Measurements from ENCODE around the gene MEF2B.

Gene MEF2B

DNA sequence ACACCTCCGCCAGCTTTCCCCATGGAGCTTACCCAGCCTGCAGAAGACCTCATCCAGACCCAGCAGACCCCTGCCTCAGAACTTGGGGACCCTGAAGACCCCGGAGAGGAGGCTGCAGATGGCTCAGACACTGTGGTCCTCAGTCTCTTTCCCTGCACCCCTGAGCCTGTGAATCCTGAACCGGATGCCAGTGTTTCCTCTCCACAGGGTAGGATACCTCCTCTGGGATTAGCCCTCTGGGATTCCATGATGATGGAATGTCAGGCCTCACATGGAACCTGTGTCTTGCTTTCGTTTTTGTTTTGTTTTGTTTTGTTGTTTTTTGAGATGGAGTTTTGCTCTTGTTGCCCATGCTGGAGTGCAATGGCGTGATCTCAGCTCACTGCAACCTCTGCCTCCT, 23.9 kb upstream of the MEF2B start:
- Histone ChIP-seq H3K27ac (ENCODE audit: insufficient read depth in 1 of 2, low read depth in 1 of 2, low read length in 2 of 2, poor library complexity in 1 of 2, severe bottlenecking in 2 of 2) (no peak overlapping the region), H3K36me3 (ENCODE audit: control insufficient read depth in 4 of 4, insufficient read depth in 4 of 4, low read length in 3 of 4) (peaks cover 15 to 27% (median 18%) of the 10 kb centered on the region in 4 experiments), H3K4me1 (ENCODE audit: control extremely low read depth in 1 of 4, control insufficient read depth in 4 of 4, insufficient read depth in 4 of 4, low read length in 3 of 4) (peaks cover 9 to 31% (median 21%) of the 10 kb centered on the region in 4 experiments), H3K4me3 (ENCODE audit: control insufficient read depth in 1 of 7, extremely low read depth in 1 of 7, insufficient read depth in 4 of 7, low read depth in 2 of 7, low read length in 6 of 7) (peak overlapping the region in 4 of 7 experiments; percentile 4 to 99 (median 76)), H3K27me3 (replicated peaks in 2 of 5; ENCODE audit: control insufficient read depth in 4 of 5, insufficient read depth in 5 of 5, low read length in 4 of 5) (no peaks in the 10 kb centered on the region), H3K9me3 (ENCODE audit: control extremely low read depth in 1 of 5, control insufficient read depth in 4 of 5, insufficient read depth in 2 of 5, low read depth in 1 of 5, low read length in 4 of 5) (no peaks in the 10 kb centered on the region)
- ChIA-PET POLR2A (no interaction called here), CTCF (interaction anchor here (0.8 to 3.0 kb wide), 2 partner anchors 8 to 19 kb away, joined by 4 to 19 read pairs; partner anchors contain the start of gene NR2C2AP)
- no peak for DNase-seq
- 100% methylated on average over 4 of the region's 5 CpGs for WGBS (ENCODE audit: insufficient coverage)

DNA sequence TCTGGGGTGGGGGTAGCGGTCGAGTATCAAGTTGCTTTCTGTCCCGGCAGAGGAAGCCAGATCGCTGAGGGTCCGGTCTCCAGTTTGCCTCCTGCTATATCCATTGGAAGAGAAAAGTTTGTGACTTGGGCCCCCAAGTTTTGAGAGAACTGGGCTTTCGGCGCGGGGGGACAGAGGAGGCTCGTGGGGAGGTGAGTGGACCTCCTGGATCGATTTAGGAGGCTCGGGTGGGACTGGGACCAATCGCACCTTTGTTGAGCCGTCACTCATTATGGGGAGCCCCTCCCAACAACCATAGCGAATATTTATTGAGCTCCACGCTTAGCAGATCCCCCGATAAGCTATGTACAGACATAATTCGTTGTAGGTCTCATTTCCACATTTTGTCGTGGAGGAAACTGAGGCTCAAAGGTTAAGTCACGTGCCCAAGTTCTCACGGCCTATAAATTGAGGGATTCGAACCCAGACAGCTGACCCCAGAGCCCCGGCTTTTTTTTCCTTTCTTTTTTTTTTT, 22.9 kb upstream of the MEF2B start:
- 0% methylated on average over 12 of the region's 22 CpGs for WGBS (ENCODE audit: insufficient coverage)
- H3K9me3 ChIP-seq (ENCODE audit: control extremely low read depth in 1 of 5, control insufficient read depth in 4 of 5, insufficient read depth in 2 of 5, low read depth in 1 of 5, low read length in 4 of 5) = no peaks in the 10 kb centered on the region
- H3K27me3 ChIP-seq (replicated peaks in 2 of 5; ENCODE audit: control insufficient read depth in 4 of 5, insufficient read depth in 5 of 5, low read length in 4 of 5) = no peaks in the 10 kb centered on the region
- peaks cover 9 to 31% (median 21%) of the 10 kb centered on the region in 4 experiments for H3K4me1 ChIP-seq (ENCODE audit: control extremely low read depth in 1 of 4, control insufficient read depth in 4 of 4, insufficient read depth in 4 of 4, low read length in 3 of 4)
- H3K4me3 ChIP-seq (ENCODE audit: control insufficient read depth in 1 of 7, extremely low read depth in 1 of 7, insufficient read depth in 4 of 7, low read depth in 2 of 7, low read length in 6 of 7) = peak overlapping the region; percentile 80 to 99 (median 95)
- peak overlapping the region; percentile 40 to 99 for H3K27ac ChIP-seq (ENCODE audit: insufficient read depth in 1 of 2, low read depth in 1 of 2, low read length in 2 of 2, poor library complexity in 1 of 2, severe bottlenecking in 2 of 2)
- H3K36me3 ChIP-seq (ENCODE audit: control insufficient read depth in 4 of 4, insufficient read depth in 4 of 4, low read length in 3 of 4) = peaks cover 6 to 18% (median 10%) of the 10 kb centered on the region in 4 experiments
- ChIA-PET CTCF (interaction anchor here (3.0 kb wide), 1 partner anchor 9 kb away, joined by 19 read pairs; the partner anchor contains the start of gene NR2C2AP), POLR2A (interaction anchor here (1.8 kb wide), 1 partner anchor 10 kb away, joined by 4 read pairs; the partner anchor contains the start of gene NR2C2AP)
- DNase-seq = peak in 2 of 3 donors; percentile 47 to 63

DNA sequence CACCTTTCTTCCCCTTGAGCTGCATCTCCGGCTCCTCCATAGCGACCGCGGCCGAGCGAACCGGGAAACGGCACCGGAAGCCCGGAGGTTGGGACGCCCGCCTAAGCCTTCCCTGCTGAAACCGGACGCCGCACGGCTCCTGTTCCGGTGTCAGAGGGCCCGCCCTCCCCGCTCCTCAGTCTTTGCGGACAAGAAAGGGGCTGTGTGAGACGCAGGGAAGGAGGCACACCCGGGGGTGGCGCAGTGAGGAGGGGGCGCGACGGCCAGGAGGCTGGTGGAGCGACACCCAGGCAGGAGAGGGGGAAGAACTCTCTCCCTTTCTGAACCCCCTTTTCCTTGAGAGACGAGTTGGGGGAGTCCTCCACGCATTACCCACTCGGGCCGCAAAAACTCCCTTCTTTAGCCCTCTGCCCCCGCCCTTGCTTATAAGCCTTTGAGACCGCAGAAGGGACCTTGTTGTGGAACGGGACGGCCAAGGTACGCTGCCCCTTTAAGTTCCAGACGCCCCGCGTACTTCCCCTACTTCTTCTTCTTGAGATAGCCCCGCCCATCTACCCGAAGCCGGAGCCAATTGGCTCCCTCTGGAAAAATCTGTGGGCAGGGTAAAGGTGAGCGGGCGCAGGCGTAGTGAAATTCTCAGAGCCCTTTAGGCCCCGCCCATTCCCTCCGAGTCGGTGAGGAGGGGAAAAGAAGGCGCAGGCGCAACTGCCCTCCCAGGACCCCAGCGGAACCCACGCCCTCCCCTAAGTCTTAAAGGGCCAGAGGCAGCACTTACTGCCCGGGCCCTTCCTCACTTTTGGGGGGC, 22.2 kb upstream of the MEF2B start, which contains the start of the genes BORCS8 and RFXANK:
Gene BORCS8 (minus strand): TSS at position 75 of the 805 bp plus-strand sequence. CDS start 35 bp downstream, at position 40.
Gene RFXANK (plus strand): TSS at position 181 of the 805 bp plus-strand sequence. CDS start 1,689 bp downstream, outside the sequence.
- peaks cover 9 to 31% (median 21%) of the 10 kb centered on the region in 4 experiments for H3K4me1 ChIP-seq (ENCODE audit: control extremely low read depth in 1 of 4, control insufficient read depth in 4 of 4, insufficient read depth in 4 of 4, low read length in 3 of 4)

DNA sequence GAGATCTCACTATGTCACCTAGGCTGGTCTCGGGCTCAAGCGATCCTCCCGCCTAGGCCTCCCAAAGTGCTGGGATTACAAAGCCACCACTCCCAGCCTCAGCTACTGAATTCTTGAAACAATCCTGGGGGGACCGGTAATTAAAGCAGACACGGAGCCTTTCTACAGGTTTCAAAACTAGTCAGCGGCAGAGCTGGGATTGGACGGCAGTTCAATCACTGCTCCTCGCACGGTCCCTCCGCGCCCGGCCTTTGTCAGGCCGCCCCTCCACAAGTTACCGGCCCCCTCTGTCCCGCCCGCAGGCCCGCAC, 21.7 kb upstream of the MEF2B start:
- POLR2A ChIA-PET = interaction anchor here (1.8 kb wide), 1 partner anchor 12 kb away, joined by 4 read pairs; the partner anchor contains the start of gene NR2C2AP
- peak overlapping the region; percentile 97 to 99 for H3K27ac ChIP-seq (ENCODE audit: insufficient read depth in 1 of 2, low read depth in 1 of 2, low read length in 2 of 2, poor library complexity in 1 of 2, severe bottlenecking in 2 of 2)
- no peak for DNase-seq
- CTCF ChIA-PET = interaction anchor here (1.6 to 3.0 kb wide), 2 partner anchors 10 to 17 kb away, joined by 5 to 19 read pairs; partner anchors contain the start of gene NR2C2AP
- H3K27me3 ChIP-seq (replicated peaks in 2 of 5; ENCODE audit: control insufficient read depth in 4 of 5, insufficient read depth in 5 of 5, low read length in 4 of 5) = no peaks in the 10 kb centered on the region
- peak overlapping the region; percentile 80 to 99 (median 98) for H3K4me3 ChIP-seq (ENCODE audit: control insufficient read depth in 1 of 7, extremely low read depth in 1 of 7, insufficient read depth in 4 of 7, low read depth in 2 of 7, low read length in 6 of 7)
- H3K4me1 ChIP-seq (ENCODE audit: control extremely low read depth in 1 of 4, control insufficient read depth in 4 of 4, insufficient read depth in 4 of 4, low read length in 3 of 4) = peaks cover 9 to 33% (median 21%) of the 10 kb centered on the region in 4 experiments
- peaks cover 0 to 4% (median 2%) of the 10 kb centered on the region in 5 experiments for H3K9me3 ChIP-seq (ENCODE audit: control extremely low read depth in 1 of 5, control insufficient read depth in 4 of 5, insufficient read depth in 2 of 5, low read depth in 1 of 5, low read length in 4 of 5)
- 0% methylated on average over 17 of the region's 17 CpGs for WGBS (ENCODE audit: insufficient coverage)
- peaks cover 2 to 13% (median 4%) of the 10 kb centered on the region in 4 experiments for H3K36me3 ChIP-seq (ENCODE audit: control insufficient read depth in 4 of 4, insufficient read depth in 4 of 4, low read length in 3 of 4)

More for the DNA sequence above, 22.2 kb upstream of the MEF2B start, which contains the start of the genes BORCS8 and RFXANK:
- POLR2A ChIA-PET = interaction anchor here (1.8 kb wide), 1 partner anchor 11 kb away, joined by 4 read pairs; the partner anchor contains the start of gene NR2C2AP
- DNase-seq = peak; percentile 99
- 0% methylated on average over 40 of the region's 53 CpGs for WGBS (ENCODE audit: insufficient coverage)
- CTCF ChIA-PET = interaction anchor here (1.6 to 3.0 kb wide), 2 partner anchors 10 to 18 kb away, joined by 5 to 19 read pairs; partner anchors contain the start of gene NR2C2AP
- H3K36me3 ChIP-seq (ENCODE audit: control insufficient read depth in 4 of 4, insufficient read depth in 4 of 4, low read length in 3 of 4) = peaks cover 6 to 15% (median 8%) of the 10 kb centered on the region in 4 experiments
- no peaks in the 10 kb centered on the region for H3K9me3 ChIP-seq (ENCODE audit: control extremely low read depth in 1 of 5, control insufficient read depth in 4 of 5, insufficient read depth in 2 of 5, low read depth in 1 of 5, low read length in 4 of 5)
- H3K4me3 ChIP-seq (ENCODE audit: control insufficient read depth in 1 of 7, extremely low read depth in 1 of 7, insufficient read depth in 4 of 7, low read depth in 2 of 7, low read length in 6 of 7) = peak within 1 kb of the TSS; percentile 80 to 99 (median 98)
- H3K27me3 ChIP-seq (replicated peaks in 2 of 5; ENCODE audit: control insufficient read depth in 4 of 5, insufficient read depth in 5 of 5, low read length in 4 of 5) = no peaks in the 10 kb centered on the region
- H3K27ac ChIP-seq (ENCODE audit: insufficient read depth in 1 of 2, low read depth in 1 of 2, low read length in 2 of 2, poor library complexity in 1 of 2, severe bottlenecking in 2 of 2) = peak within 1 kb of the TSS; percentile 97 to 99

DNA sequence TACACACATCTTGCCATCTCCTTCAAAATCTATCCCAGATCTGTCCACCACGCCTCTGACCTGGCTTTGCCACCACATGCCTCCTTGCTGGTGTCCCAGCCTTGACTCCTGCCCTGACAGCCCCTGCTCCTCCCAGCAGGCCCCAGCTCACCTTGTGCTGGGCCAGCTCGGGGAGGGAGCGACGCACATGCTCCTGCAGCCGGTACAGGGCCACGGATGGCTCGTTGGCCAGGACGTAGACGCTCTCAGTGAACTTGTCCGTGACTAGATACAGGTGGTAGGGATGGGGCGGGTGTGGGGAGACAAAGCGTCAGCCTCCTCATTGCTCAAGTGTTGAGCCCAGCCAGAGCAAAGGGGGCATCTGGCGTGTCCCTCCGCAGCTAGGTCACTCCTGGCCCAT, 16.7 kb upstream of the MEF2B start:
- Histone ChIP-seq H3K4me3 (ENCODE audit: control insufficient read depth in 1 of 7, extremely low read depth in 1 of 7, insufficient read depth in 4 of 7, low read depth in 2 of 7, low read length in 6 of 7) (no peak overlapping the region), H3K36me3 (ENCODE audit: control insufficient read depth in 4 of 4, insufficient read depth in 4 of 4, low read length in 3 of 4) (peaks cover 0 to 27% (median 20%) of the 10 kb centered on the region in 4 experiments), H3K9me3 (ENCODE audit: control extremely low read depth in 1 of 5, control insufficient read depth in 4 of 5, insufficient read depth in 2 of 5, low read depth in 1 of 5, low read length in 4 of 5) (peaks cover 0 to 13% (median 2%) of the 10 kb centered on the region in 5 experiments), H3K27me3 (replicated peaks in 2 of 5; ENCODE audit: control insufficient read depth in 4 of 5, insufficient read depth in 5 of 5, low read length in 4 of 5) (no peaks in the 10 kb centered on the region), H3K27ac (ENCODE audit: insufficient read depth in 1 of 2, low read depth in 1 of 2, low read length in 2 of 2, poor library complexity in 1 of 2, severe bottlenecking in 2 of 2) (no peak overlapping the region), H3K4me1 (ENCODE audit: control extremely low read depth in 1 of 4, control insufficient read depth in 4 of 4, insufficient read depth in 4 of 4, low read length in 3 of 4) (peaks cover 7 to 18% (median 13%) of the 10 kb centered on the region in 4 experiments)
- ChIA-PET POLR2A (no interaction called here), CTCF (interaction anchor here (1.0 to 6.9 kb wide), 2 partner anchors 12 to 304 kb away, joined by 3 to 39 read pairs; no protein-coding TSS in a partner anchor)
- WGBS (ENCODE audit: insufficient coverage) = 92% methylated on average over 14 of the region's 14 CpGs
- no peak for DNase-seq

DNA sequence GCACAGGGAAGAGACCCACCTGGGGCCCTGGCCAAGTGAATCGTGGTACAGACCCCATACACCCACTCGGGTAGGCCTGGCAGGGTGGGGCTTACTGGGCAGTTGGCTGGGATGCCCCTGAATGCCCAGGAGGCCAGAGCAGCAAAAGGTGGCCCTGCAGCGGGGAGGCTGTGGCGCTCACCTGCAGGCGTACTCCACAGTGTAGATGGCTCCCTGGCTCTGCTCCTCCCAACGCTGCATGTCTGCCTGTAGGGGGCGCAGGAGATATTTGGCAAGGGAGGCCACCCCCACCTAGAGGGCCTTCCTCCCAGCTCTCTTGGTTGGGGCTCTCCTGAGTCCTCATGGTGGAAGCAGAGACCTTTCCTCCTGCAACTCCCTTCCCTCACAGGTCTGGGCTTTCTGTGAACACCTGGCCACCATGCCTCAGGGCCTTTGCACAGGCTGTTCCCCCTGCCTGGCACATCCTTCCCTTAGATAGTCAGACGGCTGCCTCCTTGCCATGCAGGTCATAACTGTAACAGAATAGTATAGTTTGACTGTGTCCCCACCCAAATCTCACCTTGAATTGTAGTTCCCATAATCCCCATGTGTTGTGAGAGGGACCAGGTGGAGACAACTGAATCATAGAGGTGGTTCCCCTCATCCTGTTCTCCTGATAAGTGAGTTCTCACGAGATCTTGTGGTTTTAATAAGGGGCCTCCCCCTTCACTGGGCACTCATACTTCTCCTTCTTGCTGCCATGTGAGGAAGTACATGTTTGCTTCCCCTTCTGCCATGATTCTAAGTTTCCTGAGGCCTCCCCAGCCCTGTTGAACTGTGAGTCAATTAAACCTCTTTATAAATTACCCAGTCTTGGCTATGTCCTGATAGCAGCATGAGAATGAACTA, 16.0 kb upstream of the MEF2B start:
- peak; percentile 29 to 74 (median 63) for DNase-seq
- 89% methylated on average over 8 of the region's 9 CpGs for WGBS (ENCODE audit: insufficient coverage)

More for the DNA sequence above, 16.0 kb upstream of the MEF2B start:
- ChIA-PET POLR2A (no interaction called here), CTCF (interaction anchor here (0.6 to 6.9 kb wide), 3 partner anchors 9 to 305 kb away, joined by 3 to 39 read pairs (median 3); no protein-coding TSS in a partner anchor)
- H3K36me3 ChIP-seq (ENCODE audit: control insufficient read depth in 4 of 4, insufficient read depth in 4 of 4, low read length in 3 of 4) = peaks cover 0 to 28% (median 26%) of the 10 kb centered on the region in 4 experiments
- H3K27ac ChIP-seq (ENCODE audit: insufficient read depth in 1 of 2, low read depth in 1 of 2, low read length in 2 of 2, poor library complexity in 1 of 2, severe bottlenecking in 2 of 2) = no peak overlapping the region
- no peaks in the 10 kb centered on the region for H3K27me3 ChIP-seq (replicated peaks in 2 of 5; ENCODE audit: control insufficient read depth in 4 of 5, insufficient read depth in 5 of 5, low read length in 4 of 5)
- H3K4me3 ChIP-seq (ENCODE audit: control insufficient read depth in 1 of 7, extremely low read depth in 1 of 7, insufficient read depth in 4 of 7, low read depth in 2 of 7, low read length in 6 of 7) = no peak overlapping the region
- peaks cover 5 to 14% (median 10%) of the 10 kb centered on the region in 4 experiments for H3K4me1 ChIP-seq (ENCODE audit: control extremely low read depth in 1 of 4, control insufficient read depth in 4 of 4, insufficient read depth in 4 of 4, low read length in 3 of 4)
- peaks cover 0 to 13% (median 2%) of the 10 kb centered on the region in 5 experiments for H3K9me3 ChIP-seq (ENCODE audit: control extremely low read depth in 1 of 5, control insufficient read depth in 4 of 5, insufficient read depth in 2 of 5, low read depth in 1 of 5, low read length in 4 of 5)

Measured in common myeloid progenitor, CD34-positive (primary cell).